ENCODE measurements around the gene BTBD18. TPM values are rescaled to one million over a fixed set of nuclear protein-coding genes. Genes with fewer than 3 reads are reported as not detected.

The BTBD18 gene
- total RNA-seq, 4 donors from 2014 or later: not detected

DNA sequence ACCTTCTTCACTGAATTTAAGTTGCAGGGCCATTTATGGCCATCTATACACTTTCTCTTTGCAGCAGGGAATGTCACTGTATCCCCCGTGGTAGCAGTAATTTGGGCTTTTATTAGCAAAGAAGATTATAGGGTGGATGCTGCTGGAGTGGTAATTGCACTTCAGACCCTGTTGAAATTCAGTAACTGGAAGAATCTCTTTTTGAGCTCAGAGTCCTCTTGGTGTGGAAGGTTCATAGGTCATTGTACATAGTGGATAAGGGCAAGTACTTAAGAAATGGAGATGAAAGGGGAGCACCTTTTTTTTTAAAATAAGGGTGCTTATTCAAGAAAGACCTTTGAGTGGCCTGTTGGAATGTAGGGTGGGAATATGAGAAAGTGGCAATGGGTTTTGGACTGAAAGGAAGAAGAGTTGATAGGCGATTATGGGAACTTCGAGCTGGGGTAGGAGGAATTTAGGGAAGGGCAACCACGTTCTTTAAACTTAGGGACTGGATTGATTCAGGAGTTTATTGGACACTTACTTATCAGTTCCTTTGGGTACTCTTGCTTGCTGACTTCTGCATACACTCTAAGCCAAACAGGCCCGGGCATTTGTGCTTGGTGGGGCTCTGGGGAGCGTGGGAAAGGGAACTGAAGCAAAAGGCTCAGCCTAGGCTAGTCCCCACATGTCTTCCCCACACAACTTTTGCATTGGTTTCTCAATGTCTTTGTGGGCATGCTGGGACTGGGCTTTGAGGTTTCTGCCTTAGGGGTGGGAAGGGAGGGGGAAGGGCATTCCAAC, 36.5 kb upstream of the BTBD18 start:
- Histone ChIP-seq H3K9me3 (no peaks in the 10 kb centered on the region), H3K4me1 (peaks cover 60 to 74% of the 10 kb centered on the region in 2 donors), H3K4me3 (replicated peaks in 1 of 3) (no peak overlapping the region), H3K36me3 (no peaks in the 10 kb centered on the region), H3K27me3 (no peaks in the 10 kb centered on the region), H3K27ac (peak overlapping the region; percentile 1 to 99 (median 97))
- TF ChIP-seq POLR2A (IDR thresholded peaks at IDR 0.05): no peak
- TF ChIP-seq, protein P1, sequence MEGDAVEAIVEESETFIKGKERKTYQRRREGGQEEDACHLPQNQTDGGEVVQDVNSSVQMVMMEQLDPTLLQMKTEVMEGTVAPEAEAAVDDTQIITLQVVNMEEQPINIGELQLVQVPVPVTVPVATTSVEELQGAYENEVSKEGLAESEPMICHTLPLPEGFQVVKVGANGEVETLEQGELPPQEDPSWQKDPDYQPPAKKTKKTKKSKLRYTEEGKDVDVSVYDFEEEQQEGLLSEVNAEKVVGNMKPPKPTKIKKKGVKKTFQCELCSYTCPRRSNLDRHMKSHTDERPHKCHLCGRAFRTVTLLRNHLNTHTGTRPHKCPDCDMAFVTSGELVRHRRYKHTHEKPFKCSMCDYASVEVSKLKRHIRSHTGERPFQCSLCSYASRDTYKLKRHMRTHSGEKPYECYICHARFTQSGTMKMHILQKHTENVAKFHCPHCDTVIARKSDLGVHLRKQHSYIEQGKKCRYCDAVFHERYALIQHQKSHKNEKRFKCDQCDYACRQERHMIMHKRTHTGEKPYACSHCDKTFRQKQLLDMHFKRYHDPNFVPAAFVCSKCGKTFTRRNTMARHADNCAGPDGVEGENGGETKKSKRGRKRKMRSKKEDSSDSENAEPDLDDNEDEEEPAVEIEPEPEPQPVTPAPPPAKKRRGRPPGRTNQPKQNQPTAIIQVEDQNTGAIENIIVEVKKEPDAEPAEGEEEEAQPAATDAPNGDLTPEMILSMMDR (IDR thresholded peaks at IDR 0.05): no peak
- intact Hi-C loops (cut with DNase I): no loop called here
- DNase-seq: no peak
- 55 to 57% methylated on average over 6 of the region's 6 CpGs for WGBS, 2 donors

DNA sequence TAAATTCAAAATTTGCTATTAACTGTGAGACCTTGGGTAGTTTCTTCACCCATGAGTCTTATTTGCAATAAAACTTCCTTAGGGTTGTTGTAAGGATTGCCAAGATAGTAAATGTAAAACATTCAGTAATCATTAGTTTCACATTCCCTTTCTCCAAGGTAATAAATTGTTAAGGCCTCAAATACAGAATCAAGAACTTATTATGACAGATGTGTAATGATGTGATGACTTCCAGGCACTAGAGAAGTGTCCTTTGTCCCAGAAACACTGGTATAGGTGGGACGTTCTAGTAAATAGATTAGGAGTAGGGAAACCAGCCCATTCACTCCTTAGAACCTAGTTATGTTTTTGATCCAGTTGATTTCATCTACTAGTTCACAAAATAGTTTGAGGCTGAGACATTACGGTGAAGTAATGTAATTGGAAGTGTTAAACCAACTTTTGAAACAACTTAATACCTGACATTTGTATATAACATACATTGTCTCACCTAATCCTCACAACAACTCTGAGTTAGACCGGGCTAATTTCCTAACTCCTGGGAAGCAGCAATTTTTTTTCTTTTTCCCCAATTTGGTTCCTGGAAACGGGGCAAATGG, 35.5 kb upstream of the BTBD18 start:
- H3K27ac ChIP-seq: peak overlapping the region; percentile 61 to 99 (median 97)
- no peak for TF ChIP-seq POLR2A (IDR thresholded peaks at IDR 0.05)
- TF ChIP-seq, protein P1 (IDR thresholded peaks at IDR 0.05): no peak
- H3K4me1 ChIP-seq: peaks cover 64 to 79% of the 10 kb centered on the region in 2 donors
- H3K27me3 ChIP-seq: no peaks in the 10 kb centered on the region
- no peak overlapping the region for H3K4me3 ChIP-seq (replicated peaks in 1 of 3)
- 80 to 85% methylated on average over 4 of the region's 4 CpGs for WGBS, 2 donors
- DNase-seq: no peak
- H3K36me3 ChIP-seq: no peaks in the 10 kb centered on the region
- intact Hi-C loops (cut with DNase I): no loop called here
- no peaks in the 10 kb centered on the region for H3K9me3 ChIP-seq

DNA sequence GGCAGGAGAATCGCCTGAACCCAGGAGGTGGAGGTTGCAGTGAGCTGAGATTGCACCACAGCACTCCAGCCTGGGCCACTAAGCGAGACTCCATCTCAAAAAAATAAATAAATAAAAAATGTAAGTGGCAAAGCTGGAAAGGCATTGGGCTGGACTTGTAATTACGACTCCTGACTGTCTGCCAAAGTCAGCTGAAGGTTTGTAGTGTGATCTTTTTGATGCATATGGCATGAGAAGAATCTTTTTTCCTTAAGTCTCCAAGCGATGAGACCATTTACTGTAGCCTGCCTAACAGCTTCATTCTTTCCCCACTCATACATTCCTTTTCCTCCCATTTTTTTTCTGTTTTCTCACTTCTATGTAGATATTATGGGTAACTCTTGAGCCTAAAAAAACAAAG, 34.8 kb upstream of the BTBD18 start:
- Histone ChIP-seq H3K4me3 (replicated peaks in 1 of 3) (no peak overlapping the region), H3K9me3 (no peaks in the 10 kb centered on the region), H3K4me1 (peaks cover 63 to 79% of the 10 kb centered on the region in 2 donors), H3K27me3 (no peaks in the 10 kb centered on the region), H3K27ac (peak overlapping the region; percentile 61 to 99 (median 97)), H3K36me3 (no peaks in the 10 kb centered on the region)
- WGBS, 2 donors: 70 to 73% methylated on average over 4 of the region's 4 CpGs
- intact Hi-C loops (cut with DNase I): no loop called here
- DNase-seq: no peak
- TF ChIP-seq POLR2A (IDR thresholded peaks at IDR 0.05): no peak

DNA sequence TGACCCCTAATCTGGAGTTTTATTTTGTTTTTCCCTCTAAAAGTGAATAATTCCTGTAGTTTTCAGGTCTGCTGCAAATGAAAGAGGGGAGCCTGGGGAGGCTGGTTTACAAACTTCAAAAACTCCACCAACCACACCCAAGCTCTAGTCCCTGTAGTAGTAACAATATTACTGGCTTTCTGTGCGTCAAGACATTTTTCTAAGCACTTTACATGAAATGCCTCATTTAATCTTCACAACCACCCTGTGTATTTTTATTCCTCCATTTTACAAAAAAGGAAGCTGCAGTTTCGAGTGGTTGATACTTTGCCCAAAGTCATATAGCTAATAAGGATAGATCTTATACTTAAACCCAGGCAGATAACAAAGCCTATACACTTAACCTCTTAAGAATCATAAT, 33.5 kb upstream of the BTBD18 start:
- Histone ChIP-seq H3K9me3 (no peaks in the 10 kb centered on the region), H3K27me3 (no peaks in the 10 kb centered on the region), H3K4me3 (replicated peaks in 1 of 3) (no peak overlapping the region), H3K36me3 (no peaks in the 10 kb centered on the region), H3K4me1 (peaks cover 76 to 92% of the 10 kb centered on the region in 2 donors), H3K27ac (peak overlapping the region; percentile 53 to 99 (median 97))
- 35 to 60% methylated on average over 2 of the region's 2 CpGs for WGBS, 2 donors
- DNase-seq: no peak
- no peak for TF ChIP-seq POLR2A (IDR thresholded peaks at IDR 0.05)
- TF ChIP-seq, protein P1 (IDR thresholded peaks at IDR 0.05): no peak
- intact Hi-C loops (cut with DNase I): no loop called here

DNA sequence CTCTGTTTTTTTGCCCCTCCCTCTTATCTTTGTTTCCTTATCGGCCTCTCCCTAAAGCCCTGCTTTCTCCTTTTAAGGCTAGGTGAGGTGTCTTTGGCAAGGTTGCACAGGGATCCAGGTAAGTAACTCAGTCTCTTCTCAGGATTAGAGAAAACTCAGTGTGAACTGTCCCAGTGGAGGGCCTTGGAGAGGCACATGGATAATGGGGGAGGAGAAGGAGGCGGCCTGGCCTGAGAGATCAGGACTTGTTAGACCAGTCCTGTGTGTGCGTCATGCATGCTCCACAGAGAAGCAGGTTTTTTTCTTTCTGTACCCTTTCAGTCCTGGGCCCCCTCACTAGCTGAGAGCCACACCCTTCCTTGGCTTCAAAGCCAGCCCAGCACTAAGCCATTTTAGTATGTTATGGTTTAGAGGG, 29.9 kb upstream of the BTBD18 start:
- Histone ChIP-seq H3K4me3 (replicated peaks in 1 of 3) (no peak overlapping the region), H3K9me3 (no peaks in the 10 kb centered on the region), H3K27ac (peak overlapping the region; percentile 97 to 99 (median 99)), H3K36me3 (no peaks in the 10 kb centered on the region), H3K27me3 (no peaks in the 10 kb centered on the region), H3K4me1 (peaks cover 91 to 99% of the 10 kb centered on the region in 2 donors)
- DNase-seq: peak; percentile 96
- TF ChIP-seq, protein P1 (IDR thresholded peaks at IDR 0.05): no peak
- TF ChIP-seq POLR2A (IDR thresholded peaks at IDR 0.05): peak in 1 of 2 donors; percentile 83
- WGBS, 2 donors: 19 to 29% methylated on average over 3 of the region's 3 CpGs
- intact Hi-C loops (cut with DNase I): no loop called here
